ENCODE data around the gene KCNK17.

- TF ChIP-seq GTF2B (IDR thresholded peaks at IDR 0.05; ENCODE audit: extremely low read depth, insufficient read length): no peak
- TF ChIP-seq BHLHE40 (IDR thresholded peaks at IDR 0.05; ENCODE audit: low read length): no peak
Observed at GRCh38 chr6:39274471-39274870, 39.7 kb downstream of the KCNK17 start.

Measured in K562 (cell line).